ENCODE results near the gene PAFAH2.

PAFAH2 gene

DNA sequence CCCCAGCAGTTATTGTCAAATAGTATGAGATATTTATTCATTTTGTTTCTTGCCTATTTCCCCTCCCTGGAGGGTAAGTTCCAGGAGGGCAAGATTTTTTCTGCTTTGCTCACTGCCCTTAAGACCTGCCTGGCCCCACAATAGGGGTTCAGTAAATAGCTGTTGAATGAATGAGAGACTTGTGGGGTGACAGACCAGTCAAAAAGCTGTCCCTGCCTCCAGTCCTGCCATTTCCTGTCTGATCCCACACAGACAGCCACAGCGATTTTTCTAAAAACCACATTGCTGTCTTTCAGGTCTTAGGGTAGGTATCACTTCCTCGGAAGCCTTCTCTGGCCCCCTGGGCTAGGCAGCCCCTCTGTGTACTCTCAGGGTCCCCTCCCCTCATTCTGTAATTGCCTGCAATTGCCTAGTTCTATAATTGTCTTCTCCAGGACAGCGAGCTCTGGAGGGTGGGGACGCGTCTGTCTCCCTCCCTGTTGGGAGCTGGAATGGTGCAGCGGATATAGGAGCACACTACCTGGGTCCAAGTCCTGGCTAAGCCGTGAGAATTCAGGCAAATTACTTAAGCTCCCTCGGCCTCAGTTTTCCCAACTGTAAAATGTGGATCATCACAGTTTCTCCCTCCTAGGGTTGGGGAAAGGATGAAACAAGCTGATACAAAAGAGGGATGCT, 21.9 kb upstream of the PAFAH2 start:
- TF ChIP-seq, protein P1, sequence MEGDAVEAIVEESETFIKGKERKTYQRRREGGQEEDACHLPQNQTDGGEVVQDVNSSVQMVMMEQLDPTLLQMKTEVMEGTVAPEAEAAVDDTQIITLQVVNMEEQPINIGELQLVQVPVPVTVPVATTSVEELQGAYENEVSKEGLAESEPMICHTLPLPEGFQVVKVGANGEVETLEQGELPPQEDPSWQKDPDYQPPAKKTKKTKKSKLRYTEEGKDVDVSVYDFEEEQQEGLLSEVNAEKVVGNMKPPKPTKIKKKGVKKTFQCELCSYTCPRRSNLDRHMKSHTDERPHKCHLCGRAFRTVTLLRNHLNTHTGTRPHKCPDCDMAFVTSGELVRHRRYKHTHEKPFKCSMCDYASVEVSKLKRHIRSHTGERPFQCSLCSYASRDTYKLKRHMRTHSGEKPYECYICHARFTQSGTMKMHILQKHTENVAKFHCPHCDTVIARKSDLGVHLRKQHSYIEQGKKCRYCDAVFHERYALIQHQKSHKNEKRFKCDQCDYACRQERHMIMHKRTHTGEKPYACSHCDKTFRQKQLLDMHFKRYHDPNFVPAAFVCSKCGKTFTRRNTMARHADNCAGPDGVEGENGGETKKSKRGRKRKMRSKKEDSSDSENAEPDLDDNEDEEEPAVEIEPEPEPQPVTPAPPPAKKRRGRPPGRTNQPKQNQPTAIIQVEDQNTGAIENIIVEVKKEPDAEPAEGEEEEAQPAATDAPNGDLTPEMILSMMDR (conservative IDR thresholded peaks at IDR 0.05; ENCODE audit: low read length) = no peak
- DNase-seq (ENCODE audit: low read depth) = peak; percentile 76

DNA sequence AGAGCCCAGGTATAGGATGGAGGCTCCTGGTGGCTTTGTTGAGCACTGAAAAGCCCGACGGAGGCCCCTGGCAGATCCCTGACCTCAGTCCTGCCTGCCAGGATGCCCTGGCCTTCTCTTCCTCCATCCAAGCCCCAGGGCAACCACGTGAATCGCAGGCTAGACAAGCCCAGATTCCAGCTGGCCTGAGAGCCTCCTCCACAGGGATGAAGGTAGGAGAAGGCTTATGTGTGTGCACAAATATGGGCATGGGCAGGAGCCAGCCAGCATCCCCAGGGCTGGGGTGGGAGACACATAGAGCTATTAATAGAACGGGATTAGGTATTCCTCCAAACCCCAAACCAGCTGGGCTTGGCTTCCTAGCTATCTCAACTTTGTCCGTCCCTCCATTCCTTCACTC, 19.7 kb upstream of the PAFAH2 start:
- TF ChIP-seq, protein P1 (conservative IDR thresholded peaks at IDR 0.05; ENCODE audit: low read length) = no peak
- H3K4me3 ChIP-seq (ENCODE audit: low read length) = no peak overlapping the region
- DNase-seq (ENCODE audit: low read depth) = peak; percentile 48

More for the DNA sequence above, 21.9 kb upstream of the PAFAH2 start:
- no peak overlapping the region for H3K4me3 ChIP-seq (ENCODE audit: low read length)

DNA sequence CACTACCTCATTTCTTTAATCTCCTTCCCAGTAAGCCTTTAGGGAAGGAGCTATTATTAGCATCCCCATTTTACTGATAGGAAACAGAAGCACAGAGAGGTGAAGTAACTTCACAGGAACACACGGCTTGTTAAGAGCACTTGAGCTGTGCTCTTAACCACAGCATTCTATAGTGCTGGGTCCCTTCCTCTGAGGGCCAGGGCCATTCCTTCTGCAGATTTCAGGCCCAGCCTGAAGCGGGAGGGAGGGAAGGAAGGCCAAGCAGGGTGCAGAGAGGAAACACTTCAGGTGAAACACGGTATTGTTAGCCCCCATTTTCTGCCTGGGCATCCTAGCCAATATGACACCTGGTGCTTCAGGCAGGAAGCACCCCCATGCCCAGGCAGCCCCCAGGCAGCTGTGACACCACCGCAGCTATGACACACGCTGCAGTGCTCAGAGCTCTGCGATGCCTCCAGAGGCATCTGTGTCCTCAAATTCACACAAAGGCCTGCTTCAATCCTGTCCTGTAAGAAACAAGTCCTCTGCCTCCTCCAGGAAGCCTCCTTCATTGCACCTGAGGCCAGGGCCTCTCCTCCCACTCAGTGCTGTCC, 19.2 kb upstream of the PAFAH2 start:
- DNase-seq (ENCODE audit: low read depth) = no peak

DNA sequence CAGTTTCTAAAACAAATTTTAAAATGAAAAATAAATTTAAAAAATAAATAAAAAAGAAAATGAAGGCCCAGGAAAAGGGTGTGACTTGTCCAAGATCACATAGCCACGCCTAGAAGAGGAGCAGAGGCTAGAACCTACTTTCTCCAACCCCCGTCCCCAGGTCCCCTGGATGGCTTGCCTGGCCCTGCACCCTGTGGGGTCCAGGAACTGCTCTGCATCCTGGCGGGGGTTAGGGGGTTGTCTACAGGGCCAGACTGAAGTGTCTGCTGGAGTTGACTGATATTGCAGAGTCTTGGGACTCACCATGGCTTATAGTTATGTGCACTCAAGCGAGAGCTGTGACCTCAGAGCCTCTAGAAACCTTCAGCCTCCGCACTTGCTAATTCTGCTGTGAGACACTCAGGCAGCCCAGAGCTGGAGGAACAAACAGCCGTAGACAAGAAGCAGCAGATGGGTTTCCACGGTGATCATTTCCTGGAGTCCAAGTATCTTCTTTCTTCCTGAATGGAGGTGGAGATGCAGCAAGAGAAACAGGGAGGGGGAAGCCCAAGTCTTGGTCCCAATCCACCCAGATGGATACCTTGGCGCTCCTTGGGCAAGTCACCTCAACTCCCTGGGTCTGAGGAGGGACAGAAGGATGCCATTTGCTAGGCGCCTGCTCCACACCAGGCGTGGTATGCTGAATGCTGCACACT, 18.5 kb upstream of the PAFAH2 start:
- no peak for DNase-seq (ENCODE audit: low read depth)
- H3K4me3 ChIP-seq (ENCODE audit: low read length) = no peak overlapping the region

More for the DNA sequence above, 19.2 kb upstream of the PAFAH2 start:
- no peak overlapping the region for H3K4me3 ChIP-seq (ENCODE audit: low read length)
- TF ChIP-seq, protein P1 (conservative IDR thresholded peaks at IDR 0.05; ENCODE audit: low read length) = no peak

DNA sequence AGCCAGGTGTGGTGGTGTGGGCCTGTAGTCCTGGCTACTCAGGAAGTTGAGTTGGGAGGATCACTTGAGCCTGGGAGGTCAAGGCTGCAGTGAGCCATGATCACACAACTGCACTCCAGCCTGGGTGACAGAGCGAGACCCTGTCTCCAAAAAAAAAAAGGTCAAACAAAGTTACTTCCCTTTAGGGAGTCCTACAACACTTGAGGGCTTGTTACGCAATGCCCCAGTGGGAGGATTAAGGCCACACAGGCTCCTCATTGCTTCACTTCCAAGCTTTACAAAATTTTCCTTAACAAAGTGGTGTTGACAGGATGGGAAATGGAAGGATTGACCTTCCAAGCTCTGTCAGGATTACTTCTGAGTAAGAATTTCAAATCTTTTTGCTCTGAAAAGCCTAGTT, 17.5 kb upstream of the PAFAH2 start:
- TF ChIP-seq, protein P1 (conservative IDR thresholded peaks at IDR 0.05; ENCODE audit: low read length) = no peak
- no peak overlapping the region for H3K4me3 ChIP-seq (ENCODE audit: low read length)
- peak; percentile 79 for DNase-seq (ENCODE audit: low read depth)

More for the DNA sequence above, 18.5 kb upstream of the PAFAH2 start:
- TF ChIP-seq, protein P1 (conservative IDR thresholded peaks at IDR 0.05; ENCODE audit: low read length) = no peak

DNA sequence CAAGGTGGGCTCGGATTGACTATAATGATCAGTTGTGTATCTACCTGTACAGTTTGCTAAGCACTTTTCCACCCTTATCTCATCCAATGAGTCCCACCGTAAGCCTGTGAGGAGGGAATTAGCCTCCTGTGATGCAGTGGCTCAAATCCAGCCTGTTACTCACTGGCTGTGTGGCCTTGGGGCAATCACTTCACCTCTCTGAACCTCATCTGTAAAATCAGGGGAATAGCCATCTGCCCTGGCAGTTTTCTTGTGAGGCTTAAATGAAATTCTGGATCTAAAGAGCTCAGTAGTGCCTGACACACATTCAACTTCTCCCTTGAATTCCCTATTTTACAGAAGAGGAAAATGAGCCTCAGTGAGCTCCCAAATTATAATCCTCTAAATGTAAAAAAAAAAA, 16.3 kb upstream of the PAFAH2 start:
- no peak for DNase-seq (ENCODE audit: low read depth)

More for the DNA sequence above, 16.3 kb upstream of the PAFAH2 start:
- TF ChIP-seq, protein P1 (conservative IDR thresholded peaks at IDR 0.05; ENCODE audit: low read length) = no peak
- no peak overlapping the region for H3K4me3 ChIP-seq (ENCODE audit: low read length)
